Neutrophil (primary cell): ENCODE data around the gene DOCK4.

Experiments
- H3K27ac ChIP-seq: fragments of 200-600 bp; sonication (generic); 2 replicates; pipeline ENCODE4 v1.5.1; 2016; ENCODE audit warnings: mild to moderate bottlenecking, moderate library complexity
- H3K27me3 ChIP-seq: fragments of 200-600 bp; sonication (generic); 2 replicates; pipeline ENCODE4 v1.6.0; 2016; ENCODE audit warnings: mild to moderate bottlenecking
- H3K36me3 ChIP-seq: fragments of 200-600 bp; sonication (generic); 2 replicates; pipeline ENCODE4 v1.5.1; 2017
- H3K4me1 ChIP-seq, 2 experiments: fragments of 200-600 bp in 1 of 2; sonication (generic) in 1 of 2; 1 replicate in 1 of 2; 2 replicates in 1 of 2; pipeline versions ENCODE4 v1.5.1 to v1.6.1; 2013 to 2016; ENCODE audit warnings: low read depth in 1 of 2, low read length in 1 of 2, mild to moderate bottlenecking in 1 of 2, moderate library complexity in 1 of 2; ENCODE audit not compliant: control insufficient read depth in 1 of 2, insufficient read depth in 1 of 2
- H3K4me3 ChIP-seq, 2 experiments: fragments of 200-600 bp in 1 of 2; sonication (generic) in 1 of 2; 1 replicate in 1 of 2; 2 replicates in 1 of 2; pipeline ENCODE4 v1.5.1; 2013 to 2016; ENCODE audit warnings: low read depth in 1 of 2, low read length in 1 of 2, mild to moderate bottlenecking in 1 of 2, moderate library complexity in 1 of 2
- H3K9me3 ChIP-seq: fragments of 200-600 bp; sonication (generic); 2 replicates; pipeline ENCODE4 v1.5.1; 2016
- CTCF ChIP-seq: fragments of 200-600 bp; sonication (generic); IDR thresholded peaks from 2 replicates; pipeline ENCODE4 v1.5.1; 2016; ENCODE audit warnings: antibody characterized with exemption

Gene DOCK4

GRCh38 chr7:111958431-111958830 is 247.8 kb downstream of the DOCK4 start:
- no peak overlapping the region for H3K27ac ChIP-seq
- no peaks in the 10 kb centered on the region for H3K4me1 ChIP-seq
- H3K9me3 ChIP-seq = no peaks in the 10 kb centered on the region
- TF ChIP-seq CTCF = no peak
- no peaks in the 10 kb centered on the region for H3K36me3 ChIP-seq
- H3K4me3 ChIP-seq = no peak overlapping the region
- no peaks in the 10 kb centered on the region for H3K27me3 ChIP-seq

- TF ChIP-seq CTCF = no peak
- H3K9me3 ChIP-seq = no peaks in the 10 kb centered on the region
- H3K36me3 ChIP-seq = no peaks in the 10 kb centered on the region
- H3K27me3 ChIP-seq = no peaks in the 10 kb centered on the region
- H3K27ac ChIP-seq = no peak overlapping the region
- no peak overlapping the region for H3K4me3 ChIP-seq
- no peaks in the 10 kb centered on the region for H3K4me1 ChIP-seq
Measured at GRCh38 chr7:111955616-111956015, 250.6 kb downstream of the DOCK4 start.

GRCh38 chr7:111954474-111955381 is 251.5 kb downstream of the DOCK4 start:
- Histone ChIP-seq H3K36me3 (no peaks in the 10 kb centered on the region), H3K9me3 (no peaks in the 10 kb centered on the region), H3K27me3 (no peaks in the 10 kb centered on the region), H3K4me3 (no peak overlapping the region), H3K4me1 (no peaks in the 10 kb centered on the region), H3K27ac (no peak overlapping the region)
- no peak for TF ChIP-seq CTCF

- Histone ChIP-seq H3K27me3 (no peaks in the 10 kb centered on the region), H3K4me3 (no peak overlapping the region), H3K4me1 (no peaks in the 10 kb centered on the region), H3K27ac (no peak overlapping the region), H3K9me3 (no peaks in the 10 kb centered on the region), H3K36me3 (no peaks in the 10 kb centered on the region)
- TF ChIP-seq CTCF = no peak
Measured at GRCh38 chr7:111954056-111954455, 252.1 kb downstream of the DOCK4 start.

- no peaks in the 10 kb centered on the region for H3K36me3 ChIP-seq
- H3K27ac ChIP-seq = no peak overlapping the region
- no peaks in the 10 kb centered on the region for H3K9me3 ChIP-seq
- no peaks in the 10 kb centered on the region for H3K27me3 ChIP-seq
- H3K4me1 ChIP-seq = no peaks in the 10 kb centered on the region
- H3K4me3 ChIP-seq = no peak overlapping the region
- TF ChIP-seq CTCF = no peak
Measured at GRCh38 chr7:111953611-111954010, 252.6 kb downstream of the DOCK4 start.
